GM19351 (cell line): Measurements from ENCODE around the gene CCDC24.

Experiments used
- ATAC-seq: cut with Tn5 transposase; IDR thresholded peaks from one replicate; pipeline ENCODE4 v1.9.1; 2021; ENCODE audit warnings: mild to moderate bottlenecking, moderate library complexity; ENCODE audit not compliant: unreplicated experiment

Gene CCDC24

DNA sequence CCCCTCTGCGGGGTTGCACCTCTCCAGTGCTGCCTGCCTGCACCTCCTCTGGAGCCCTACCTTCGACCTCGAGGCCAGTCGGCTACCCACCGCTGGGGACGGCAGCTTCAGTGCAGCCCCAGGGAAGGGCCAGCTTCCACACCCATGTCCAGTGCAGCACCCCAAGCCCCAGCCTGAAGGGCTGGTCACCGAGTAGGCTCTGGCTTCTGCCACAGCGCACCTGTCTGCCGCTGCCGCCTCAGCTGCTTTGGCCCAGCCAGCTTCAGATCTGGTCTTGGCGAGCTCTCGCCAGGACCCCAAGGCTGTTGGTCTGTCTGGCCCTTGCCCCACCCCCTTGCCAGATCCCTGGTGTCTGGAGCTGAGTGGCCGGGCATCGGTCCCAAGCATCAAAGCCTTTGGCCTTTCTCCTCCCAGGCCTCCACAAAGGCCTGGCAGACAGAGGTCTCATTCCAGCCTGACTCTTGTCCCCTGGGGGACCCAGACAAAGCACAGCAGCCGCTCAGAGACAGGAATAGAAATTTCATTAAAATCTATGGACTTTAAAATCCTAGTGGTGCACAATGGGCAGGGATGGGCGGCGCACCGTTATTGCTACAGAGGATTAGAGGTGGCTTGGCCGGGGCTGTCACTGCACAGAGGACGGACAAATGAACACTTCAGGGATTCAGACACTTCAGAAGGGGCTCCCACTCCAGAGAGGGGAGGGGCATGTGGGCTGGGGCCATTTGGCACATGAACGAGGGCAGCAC is 4.8 kb downstream of the CCDC24 start:
- no peak for ATAC-seq

DNA sequence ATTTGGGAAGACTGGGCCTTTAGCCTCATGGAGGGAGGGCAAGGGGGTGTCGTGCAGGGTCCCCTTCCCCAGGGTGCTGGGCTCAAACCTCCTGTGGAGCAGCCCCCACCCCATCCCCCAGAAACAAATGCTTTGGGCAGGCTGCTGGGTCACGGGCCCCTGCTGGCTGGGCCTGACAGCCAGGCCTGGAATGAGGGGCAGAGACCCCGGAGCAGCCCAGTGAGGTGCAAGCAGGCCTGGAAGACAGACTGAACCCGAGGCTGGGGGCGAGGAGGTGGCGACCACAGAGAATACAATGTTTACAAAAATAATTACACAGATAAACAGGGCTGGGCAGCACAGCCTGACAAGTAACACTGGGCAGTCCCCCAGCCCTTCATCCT is 5.3 kb downstream of the CCDC24 start:
- no peak for ATAC-seq

- ATAC-seq: no peak
Observed at GRCh38 chr1:43997295-43997999, 6.0 kb downstream of the CCDC24 start.

- no peak for ATAC-seq
Observed at GRCh38 chr1:43998000-43998378, 6.6 kb downstream of the CCDC24 start.

- ATAC-seq: no peak
Observed at GRCh38 chr1:43999455-43999854, 8.1 kb downstream of the CCDC24 start.

- ATAC-seq: no peak
Observed at GRCh38 chr1:44000122-44000665, 8.8 kb downstream of the CCDC24 start.

GRCh38 chr1:44002165-44002564 is 10.8 kb downstream of the CCDC24 start:
- ATAC-seq: no peak

GRCh38 chr1:44002606-44003157 is 11.3 kb downstream of the CCDC24 start:
- no peak for ATAC-seq

- no peak for ATAC-seq
Observed at GRCh38 chr1:44008259-44008658, 16.9 kb downstream of the CCDC24 start.

GRCh38 chr1:44010935-44011471 is 19.6 kb downstream of the CCDC24 start:
- ATAC-seq: no peak

DNA sequence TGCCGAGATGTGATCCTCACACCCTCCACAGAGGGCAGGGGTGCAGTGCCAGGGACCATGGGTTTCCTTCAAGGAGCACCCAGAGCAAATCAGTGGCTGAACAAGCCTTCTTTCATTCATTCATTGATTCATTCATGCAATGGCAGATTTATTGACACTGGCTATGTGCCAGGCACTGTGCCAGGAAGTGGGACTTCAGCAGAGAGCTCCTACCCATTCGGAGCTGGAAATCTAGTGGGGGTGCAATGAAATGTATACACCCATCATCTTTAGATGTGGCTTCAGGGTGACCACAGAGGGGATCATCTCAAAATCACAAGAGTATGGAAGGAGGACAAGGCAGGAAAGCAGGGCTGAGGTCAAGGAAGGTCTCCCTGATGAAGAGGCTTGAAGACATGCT is 21.0 kb downstream of the CCDC24 start:
- no peak for ATAC-seq

DNA sequence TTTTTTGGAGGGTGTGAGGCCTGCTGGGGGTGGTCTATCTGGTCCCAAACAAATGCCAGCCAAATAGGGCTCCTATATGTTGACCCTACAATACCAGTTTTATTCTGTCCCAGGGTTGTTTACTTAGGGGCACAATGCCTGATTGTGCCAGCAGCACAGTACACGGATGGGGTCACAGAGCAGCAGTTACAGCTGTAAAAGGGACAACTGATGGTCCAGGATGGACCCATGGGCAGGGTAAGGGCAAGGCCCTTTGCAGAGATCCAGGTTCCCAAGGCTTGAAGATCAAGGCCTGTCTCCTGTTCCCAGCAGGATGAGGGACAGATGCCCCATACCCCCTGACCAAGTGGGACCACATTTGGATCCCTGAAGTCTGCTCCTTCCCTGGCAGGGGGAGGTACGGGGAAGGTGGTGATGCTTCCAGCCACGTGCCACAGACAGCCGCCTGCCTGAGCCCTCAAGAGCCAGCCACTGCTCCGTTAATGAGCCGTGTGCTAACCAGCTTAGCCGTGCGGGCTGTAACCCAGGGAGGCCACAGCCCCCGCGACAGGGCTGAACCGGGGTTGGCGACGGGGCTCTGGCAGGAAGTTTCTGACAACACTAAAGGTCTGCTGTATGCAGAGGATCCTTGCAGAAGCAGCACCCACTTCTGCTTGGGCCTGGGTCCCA is 21.7 kb downstream of the CCDC24 start:
- no peak for ATAC-seq

DNA sequence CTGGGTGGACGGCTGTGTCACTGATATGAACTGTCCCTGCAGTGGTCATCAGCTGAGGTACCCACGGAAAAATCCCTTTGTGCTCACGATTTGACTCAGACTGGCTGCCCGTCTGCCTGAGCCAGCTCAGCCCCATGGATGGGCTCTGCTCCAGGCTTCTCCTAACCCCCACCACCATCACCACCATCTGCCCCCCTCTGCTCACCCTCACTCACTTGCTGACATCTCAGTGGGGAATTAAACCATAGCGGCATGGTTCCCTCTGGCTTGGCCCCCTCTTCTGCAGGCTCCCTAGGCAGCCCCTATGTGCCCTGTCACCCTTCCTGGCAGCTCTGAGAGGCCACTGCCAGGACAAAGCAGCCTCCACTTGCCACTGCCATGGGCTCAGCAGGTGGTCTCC is 22.6 kb downstream of the CCDC24 start:
- ATAC-seq: no peak

DNA sequence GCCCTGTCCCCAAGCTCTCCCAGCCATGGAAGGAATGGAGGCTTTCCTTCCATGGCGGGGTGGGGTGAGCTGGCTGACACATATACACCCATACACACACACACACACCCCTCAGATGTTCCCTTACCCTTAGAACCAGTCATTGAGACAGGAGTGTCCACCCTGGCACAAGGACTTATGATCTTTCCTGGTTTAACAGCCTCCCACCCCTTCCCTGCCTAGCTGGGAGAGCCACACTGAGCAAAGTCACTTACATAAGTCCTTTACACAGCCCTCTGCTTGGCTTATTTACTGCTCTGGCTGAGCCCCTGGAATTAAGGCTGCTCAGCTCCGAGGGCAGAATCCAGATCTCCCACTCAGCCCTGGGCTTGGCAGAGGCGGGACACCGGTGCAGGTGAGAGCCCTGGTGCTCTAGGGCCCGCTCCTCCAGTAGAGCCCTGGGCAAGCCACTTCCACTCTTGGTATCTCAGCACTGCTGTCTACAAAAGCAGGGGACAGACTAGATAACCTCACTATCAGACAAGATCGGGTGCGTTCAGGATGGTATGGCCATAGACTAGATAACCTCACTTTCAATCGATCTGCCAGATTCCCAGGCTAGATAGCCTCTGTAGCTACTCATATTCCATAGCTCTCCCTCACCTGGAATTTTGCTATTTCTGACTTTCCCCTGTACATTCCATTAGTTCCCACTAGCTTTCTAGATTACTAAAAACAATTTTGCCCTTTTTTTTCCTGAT is 23.1 kb downstream of the CCDC24 start:
- no peak for ATAC-seq

DNA sequence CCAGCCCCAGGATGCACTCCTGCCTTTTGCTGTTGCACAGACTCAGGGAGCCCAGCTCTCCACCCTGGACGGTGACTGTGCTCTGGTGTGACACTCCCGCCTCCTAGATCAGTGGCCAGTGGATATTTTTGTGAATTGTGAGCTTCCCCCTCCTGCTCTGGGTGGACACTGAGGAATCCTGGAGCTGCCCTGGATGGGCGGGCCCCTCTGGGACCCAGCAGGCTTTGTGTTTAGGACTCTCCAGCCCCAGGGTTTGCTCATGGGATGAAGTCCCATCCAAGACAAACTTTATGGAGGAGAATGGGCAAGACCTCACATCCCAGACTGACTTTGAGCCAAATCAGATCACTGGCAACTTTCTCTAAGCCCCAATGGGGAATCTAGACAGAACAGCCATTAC is 23.8 kb downstream of the CCDC24 start:
- no peak for ATAC-seq

- ATAC-seq: no peak
Observed at GRCh38 chr1:44016041-44016889, 24.9 kb downstream of the CCDC24 start.

DNA sequence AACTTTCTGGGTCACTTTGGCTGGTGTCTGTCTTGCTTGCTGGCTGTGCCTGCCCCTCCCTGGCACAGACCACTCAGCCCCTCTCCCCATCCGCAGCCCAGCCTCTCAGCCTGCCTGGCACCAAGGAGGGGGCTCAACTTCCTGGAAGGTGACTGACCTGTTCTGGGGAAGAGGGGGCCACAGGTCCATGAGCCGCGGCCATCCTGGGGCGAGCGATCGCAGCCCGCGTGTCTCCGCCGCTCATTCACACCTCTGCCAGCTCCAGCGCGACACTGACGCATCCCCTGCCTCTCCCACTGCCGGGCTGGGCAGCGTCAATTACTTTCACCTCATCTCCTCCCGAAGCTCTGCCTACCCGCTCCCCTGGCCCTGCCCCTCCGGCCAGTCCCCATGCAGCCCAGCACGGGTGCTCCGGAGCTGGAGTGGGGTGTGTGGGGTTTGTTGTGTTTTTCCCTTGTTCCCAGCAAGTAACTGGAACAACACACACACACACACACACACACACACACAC is 25.5 kb downstream of the CCDC24 start:
- no peak for ATAC-seq

DNA sequence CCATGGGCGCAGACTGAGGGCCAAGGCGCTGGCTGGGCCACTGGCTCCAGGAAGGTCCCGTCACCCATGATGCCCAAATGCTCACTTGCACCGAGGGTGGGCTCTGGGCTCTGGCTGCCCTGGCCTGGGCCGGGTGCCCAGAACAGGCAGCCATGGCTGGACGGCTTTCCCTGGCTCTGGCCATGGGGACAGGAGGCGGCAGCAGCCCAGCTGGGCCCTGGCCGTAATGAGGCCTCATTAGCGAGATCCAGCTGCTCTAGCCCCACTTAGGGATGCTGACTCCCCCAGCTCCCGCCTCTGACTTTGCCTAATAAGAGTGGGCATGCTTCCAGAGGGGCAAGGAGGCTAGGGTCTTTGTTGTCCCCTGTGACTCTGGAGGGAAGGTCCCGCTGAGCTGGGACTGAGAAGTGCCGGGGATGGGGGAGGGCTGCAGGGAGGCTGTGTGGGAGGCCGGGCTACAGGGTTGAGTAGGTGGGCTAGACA is 28.1 kb downstream of the CCDC24 start:
- ATAC-seq: no peak

DNA sequence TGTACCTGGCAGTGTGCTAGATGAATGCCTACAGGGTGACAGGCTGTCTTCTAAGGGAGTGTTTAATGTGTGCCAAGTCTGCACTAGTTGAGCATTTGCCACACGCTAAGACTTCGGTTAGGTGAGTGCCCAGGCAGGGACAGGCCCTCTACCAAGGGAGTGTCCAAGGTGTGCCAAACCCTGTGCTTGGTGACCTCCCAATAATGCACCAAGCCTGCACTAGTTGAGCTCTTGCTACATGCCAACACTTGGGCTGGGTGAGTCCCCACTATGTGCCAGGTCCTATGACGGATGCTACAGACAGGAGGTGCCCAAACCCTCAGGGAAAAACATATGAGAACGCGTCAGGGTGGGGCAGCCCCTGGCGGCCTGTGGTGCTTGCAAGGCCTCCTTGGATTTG is 29.1 kb downstream of the CCDC24 start:
- ATAC-seq: no peak
